Neural crest cell (in vitro differentiated cells): ENCODE results near the gene TPT1. TPM values are rescaled to one million over a fixed set of nuclear protein-coding genes. Genes with fewer than 3 reads are reported as not detected.

ENCODE experiments used
- DNase-seq: peaks from one replicate; pipeline ENCODE4 v3.0.0; 2021; ENCODE audit warnings: low read depth, mixed read lengths, low spot score
- H3K27ac Mint-ChIP-seq: one replicate; pipeline ENCODE4 v1.8.0; 2021; ENCODE audit warnings: mild to moderate bottlenecking, mixed read lengths; ENCODE audit not compliant: unreplicated experiment
- H3K27me3 Mint-ChIP-seq: 2 replicates; pipeline ENCODE4 v1.8.0; 2021; ENCODE audit warnings: low read depth, mild to moderate bottlenecking, mixed read lengths
- H3K36me3 Mint-ChIP-seq: 2 replicates; pipeline ENCODE4 v1.8.0; 2021; ENCODE audit warnings: low read depth, mild to moderate bottlenecking, mixed read lengths
- H3K4me1 Mint-ChIP-seq: 2 replicates; pipeline ENCODE4 v1.8.0; 2021; ENCODE audit warnings: mixed read lengths
- H3K4me3 Mint-ChIP-seq: one replicate; pipeline ENCODE4 v1.8.0; 2021; ENCODE audit warnings: mild to moderate bottlenecking, mixed read lengths
- H3K9me3 Mint-ChIP-seq: 2 replicates; pipeline ENCODE4 v1.8.0; 2021; ENCODE audit warnings: mixed read lengths
- CTCF ChIP-seq: fragments of 200-600 bp; sonication (generic); conservative IDR thresholded peaks from 2 replicates; pipeline ENCODE4 v1.5.0; 2021; ENCODE audit warnings: antibody characterized with exemption, mild to moderate bottlenecking
- total RNA-seq: library from RNA; stranded (reverse); gene quantifications from 2 replicates; pipeline ENCODE4 v1.2.1, GENCODE V29; 2021

Gene TPT1
- total RNA-seq, 1 donor from 2014 or later = 2,364 TPM

DNA sequence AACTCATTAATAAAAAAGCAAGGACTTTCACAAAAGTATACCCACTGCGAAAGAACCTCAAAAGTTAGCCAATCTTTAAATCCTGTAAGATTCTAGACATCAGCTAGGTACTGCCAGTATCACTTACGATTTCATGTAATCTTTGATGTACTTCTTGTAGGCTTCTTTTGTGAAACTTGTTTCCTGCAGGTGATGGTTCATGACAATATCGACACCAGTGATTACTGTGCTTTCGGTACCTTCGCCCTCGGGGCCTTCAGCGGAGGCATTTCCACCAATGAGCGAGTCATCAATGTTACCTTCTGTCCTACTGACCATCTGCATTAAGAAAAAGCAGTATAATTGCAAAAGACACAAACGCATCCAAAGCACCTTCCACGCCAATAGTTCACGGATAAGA is 1.1 kb downstream of the TPT1 start:
- Mint-ChIP-seq H3K4me3 (peak overlapping the region; percentile 100), H3K4me1 (peaks cover 67% of the 10 kb centered on the region), H3K27ac (peak overlapping the region; percentile 100), H3K9me3 (no peaks in the 10 kb centered on the region), H3K27me3 (peaks cover 4% of the 10 kb centered on the region), H3K36me3 (peaks cover 41% of the 10 kb centered on the region)
- TF ChIP-seq CTCF = no peak
- no peak for DNase-seq

GRCh38 chr13:45339399-45339798 is 1.6 kb downstream of the TPT1 start:
- Mint-ChIP-seq H3K4me3 (peak overlapping the region; percentile 100), H3K9me3 (no peaks in the 10 kb centered on the region), H3K36me3 (peaks cover 43% of the 10 kb centered on the region), H3K27ac (no peak overlapping the region), H3K27me3 (peaks cover 4% of the 10 kb centered on the region), H3K4me1 (peaks cover 72% of the 10 kb centered on the region)
- no peak for DNase-seq
- no peak for TF ChIP-seq CTCF

GRCh38 chr13:45337803-45338202 is 3.2 kb downstream of the TPT1 start:
- H3K4me3 Mint-ChIP-seq = peak overlapping the region; percentile 100
- H3K36me3 Mint-ChIP-seq = peaks cover 49% of the 10 kb centered on the region
- peaks cover 4% of the 10 kb centered on the region for H3K27me3 Mint-ChIP-seq
- no peak overlapping the region for H3K27ac Mint-ChIP-seq
- DNase-seq = no peak
- H3K9me3 Mint-ChIP-seq = no peaks in the 10 kb centered on the region
- peaks cover 86% of the 10 kb centered on the region for H3K4me1 Mint-ChIP-seq
- TF ChIP-seq CTCF = no peak

- H3K27ac Mint-ChIP-seq = no peak overlapping the region
- TF ChIP-seq CTCF = no peak
- peaks cover 87% of the 10 kb centered on the region for H3K4me1 Mint-ChIP-seq
- no peak for DNase-seq
- H3K36me3 Mint-ChIP-seq = peaks cover 49% of the 10 kb centered on the region
- H3K9me3 Mint-ChIP-seq = no peaks in the 10 kb centered on the region
- peak overlapping the region; percentile 100 for H3K4me3 Mint-ChIP-seq
- peaks cover 4% of the 10 kb centered on the region for H3K27me3 Mint-ChIP-seq
Observed at GRCh38 chr13:45337395-45337794, 3.6 kb downstream of the TPT1 start.

DNA sequence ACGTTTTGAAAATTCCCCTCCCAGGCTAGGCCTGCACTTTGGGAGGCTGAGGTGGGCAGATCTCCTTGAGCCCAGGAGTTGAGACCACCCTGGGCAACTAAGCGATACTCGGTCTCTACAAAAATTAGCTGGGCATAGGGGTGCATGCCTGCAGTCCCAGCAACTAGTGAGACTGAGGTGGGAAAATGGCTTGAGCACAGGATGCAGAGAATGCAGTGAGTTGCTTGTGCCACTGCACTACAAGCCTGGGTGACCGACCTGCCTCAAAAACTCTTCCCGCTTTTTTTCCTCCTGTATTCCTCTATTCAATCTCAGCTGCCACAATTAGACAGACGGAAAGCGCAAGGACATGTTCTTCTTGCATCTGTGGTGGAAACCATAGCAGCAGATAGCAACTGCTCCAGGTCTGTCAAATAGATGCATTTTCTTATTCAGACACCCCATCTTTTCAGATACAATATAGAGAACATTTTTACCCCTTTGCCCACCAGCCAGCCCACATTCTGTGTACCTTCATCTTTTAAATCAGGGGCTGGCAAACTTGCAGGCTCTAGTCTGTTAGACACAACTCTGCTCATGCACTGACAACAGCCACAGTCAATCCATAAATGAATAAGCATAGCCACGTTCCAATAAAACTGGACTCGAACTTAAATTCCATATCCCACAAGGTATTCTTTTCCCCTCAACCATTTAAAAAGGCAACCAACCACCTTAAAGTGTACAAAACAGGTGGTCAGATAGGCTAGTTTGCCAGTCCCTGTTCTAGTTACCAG is 4.8 kb downstream of the TPT1 start:
- no peak overlapping the region for H3K27ac Mint-ChIP-seq
- H3K4me3 Mint-ChIP-seq = peak overlapping the region; percentile 45
- no peak for TF ChIP-seq CTCF
- DNase-seq = no peak
- H3K9me3 Mint-ChIP-seq = no peaks in the 10 kb centered on the region
- peaks cover 84% of the 10 kb centered on the region for H3K4me1 Mint-ChIP-seq
- peaks cover 4% of the 10 kb centered on the region for H3K27me3 Mint-ChIP-seq
- H3K36me3 Mint-ChIP-seq = peaks cover 49% of the 10 kb centered on the region
